GM12801 (cell line): ENCODE data around the gene SLC1A2.

Experiments
- TF ChIP-seq, protein P1 (sequence below): IDR thresholded peaks from one replicate; pipeline ENCODE4 v1.5.1; 2011; ENCODE audit warnings: control low read depth; ENCODE audit not compliant: insufficient read length; ENCODE audit errors: extremely low read depth

Gene SLC1A2

DNA sequence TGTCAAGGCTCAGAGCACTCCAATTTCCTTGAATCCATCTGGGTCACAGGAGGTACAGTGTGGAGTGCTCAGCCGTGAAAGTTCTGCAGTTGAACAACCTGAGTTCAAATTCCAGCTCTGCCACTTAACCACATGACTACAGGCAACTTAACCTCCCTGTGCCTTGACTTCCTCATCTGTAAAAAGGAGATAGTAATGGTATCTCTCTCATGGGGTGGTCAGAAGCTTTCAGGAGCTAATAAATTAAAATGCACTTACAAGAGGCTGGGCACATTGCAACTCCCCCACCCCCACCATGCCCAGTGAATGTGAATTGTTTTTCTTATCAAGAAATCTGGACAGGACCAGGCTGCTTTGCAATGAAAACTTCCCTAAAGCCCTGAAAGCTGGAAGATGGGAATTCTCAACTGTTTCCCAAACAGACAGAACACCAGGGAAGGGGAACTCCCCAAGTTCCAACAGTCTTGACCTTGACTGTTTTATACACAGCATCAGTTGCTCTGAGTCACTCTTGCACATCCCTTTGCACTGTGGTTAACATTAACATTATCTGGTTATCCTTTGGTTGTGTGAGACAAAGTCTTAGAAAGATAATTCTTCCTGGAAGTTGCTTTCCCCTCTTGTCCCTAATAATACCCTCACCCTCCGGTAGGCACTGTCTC lies 137.0 kb downstream of the SLC1A2 start:
- TF ChIP-seq, protein P1, sequence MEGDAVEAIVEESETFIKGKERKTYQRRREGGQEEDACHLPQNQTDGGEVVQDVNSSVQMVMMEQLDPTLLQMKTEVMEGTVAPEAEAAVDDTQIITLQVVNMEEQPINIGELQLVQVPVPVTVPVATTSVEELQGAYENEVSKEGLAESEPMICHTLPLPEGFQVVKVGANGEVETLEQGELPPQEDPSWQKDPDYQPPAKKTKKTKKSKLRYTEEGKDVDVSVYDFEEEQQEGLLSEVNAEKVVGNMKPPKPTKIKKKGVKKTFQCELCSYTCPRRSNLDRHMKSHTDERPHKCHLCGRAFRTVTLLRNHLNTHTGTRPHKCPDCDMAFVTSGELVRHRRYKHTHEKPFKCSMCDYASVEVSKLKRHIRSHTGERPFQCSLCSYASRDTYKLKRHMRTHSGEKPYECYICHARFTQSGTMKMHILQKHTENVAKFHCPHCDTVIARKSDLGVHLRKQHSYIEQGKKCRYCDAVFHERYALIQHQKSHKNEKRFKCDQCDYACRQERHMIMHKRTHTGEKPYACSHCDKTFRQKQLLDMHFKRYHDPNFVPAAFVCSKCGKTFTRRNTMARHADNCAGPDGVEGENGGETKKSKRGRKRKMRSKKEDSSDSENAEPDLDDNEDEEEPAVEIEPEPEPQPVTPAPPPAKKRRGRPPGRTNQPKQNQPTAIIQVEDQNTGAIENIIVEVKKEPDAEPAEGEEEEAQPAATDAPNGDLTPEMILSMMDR: no peak

DNA sequence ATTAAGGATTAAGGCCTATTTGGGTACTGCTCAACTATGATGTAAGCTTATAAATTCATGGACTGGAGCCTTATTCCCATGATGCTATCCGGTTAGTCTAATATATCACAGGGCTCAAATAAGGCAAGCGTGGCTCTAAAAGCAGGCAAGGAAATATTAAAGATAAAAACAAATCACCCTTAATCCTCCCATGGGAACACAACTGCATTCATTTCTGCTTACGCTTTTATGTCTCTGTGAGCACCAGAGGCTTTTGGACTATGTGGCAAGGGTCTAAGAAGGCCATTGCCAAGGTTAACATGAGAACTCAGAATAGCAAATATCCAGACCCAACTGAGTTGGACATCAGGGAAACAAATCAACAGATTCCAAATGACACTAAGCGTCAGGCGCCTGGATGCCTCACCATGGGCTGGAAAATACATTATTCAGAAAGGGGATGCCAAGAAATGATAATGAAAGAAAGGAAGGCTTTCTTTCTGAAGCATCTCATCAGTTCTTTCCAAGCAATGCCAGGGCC lies 138.1 kb downstream of the SLC1A2 start:
- TF ChIP-seq, protein P1: no peak

DNA sequence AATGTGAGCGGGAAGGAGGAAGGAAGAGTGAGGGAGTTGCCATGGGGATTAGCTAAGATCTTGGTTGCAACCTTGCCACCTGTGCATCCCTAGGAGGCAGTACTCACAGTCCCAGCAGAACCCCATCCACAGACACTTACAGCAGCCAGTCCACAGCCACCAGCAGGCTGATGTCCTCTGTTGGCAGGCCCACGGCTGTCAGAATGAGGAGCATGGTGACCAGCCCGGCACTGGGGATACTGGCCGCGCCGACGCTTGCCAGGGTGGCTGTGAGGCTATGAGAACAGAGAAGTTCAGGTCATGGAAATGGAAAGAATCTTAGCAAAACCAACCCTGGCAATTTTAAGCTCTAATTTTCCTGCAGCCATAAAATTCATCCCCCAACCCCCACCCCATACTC lies 138.6 kb downstream of the SLC1A2 start:
- TF ChIP-seq, protein P1: no peak

- TF ChIP-seq, protein P1: no peak
Observed at GRCh38 chr11:35277827-35278226, 141.5 kb downstream of the SLC1A2 start.

DNA sequence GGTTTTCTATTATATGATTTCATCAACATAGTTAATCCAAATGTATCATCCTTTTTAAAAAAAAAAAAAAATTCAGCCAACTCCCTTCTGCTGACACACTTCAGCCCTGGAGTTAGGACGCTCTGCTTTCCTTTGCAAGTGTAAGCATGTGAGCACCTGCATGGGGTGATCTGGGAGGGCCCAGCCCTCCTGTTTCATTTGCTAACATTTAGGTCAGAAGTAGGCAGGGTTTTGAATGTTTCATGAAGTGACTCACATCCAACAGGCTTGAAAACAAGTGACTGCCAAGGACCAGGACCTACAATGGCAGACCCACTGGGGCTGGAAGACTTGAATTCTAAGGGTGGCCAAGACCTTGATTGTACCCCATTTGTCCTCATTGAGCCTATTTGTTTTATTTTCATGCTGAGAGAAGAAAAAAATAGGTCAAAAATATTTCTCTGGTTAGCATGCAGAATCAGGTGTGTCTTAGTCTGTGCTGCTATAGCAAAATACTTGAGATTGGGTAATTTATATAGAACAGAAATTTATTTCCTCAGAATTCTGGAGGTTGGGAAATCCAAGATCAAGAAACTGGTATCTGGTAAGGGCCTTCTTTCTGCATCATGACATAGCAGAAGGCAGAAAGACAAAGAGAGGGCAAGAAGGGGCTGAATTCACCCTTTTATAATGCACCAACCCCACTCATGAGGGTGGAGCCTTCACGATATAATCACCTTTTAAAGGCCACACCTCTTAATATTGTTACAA lies 142.8 kb downstream of the SLC1A2 start:
- TF ChIP-seq, protein P1: no peak

GRCh38 chr11:35275786-35276170 lies 143.6 kb downstream of the SLC1A2 start:
- TF ChIP-seq, protein P1: no peak

DNA sequence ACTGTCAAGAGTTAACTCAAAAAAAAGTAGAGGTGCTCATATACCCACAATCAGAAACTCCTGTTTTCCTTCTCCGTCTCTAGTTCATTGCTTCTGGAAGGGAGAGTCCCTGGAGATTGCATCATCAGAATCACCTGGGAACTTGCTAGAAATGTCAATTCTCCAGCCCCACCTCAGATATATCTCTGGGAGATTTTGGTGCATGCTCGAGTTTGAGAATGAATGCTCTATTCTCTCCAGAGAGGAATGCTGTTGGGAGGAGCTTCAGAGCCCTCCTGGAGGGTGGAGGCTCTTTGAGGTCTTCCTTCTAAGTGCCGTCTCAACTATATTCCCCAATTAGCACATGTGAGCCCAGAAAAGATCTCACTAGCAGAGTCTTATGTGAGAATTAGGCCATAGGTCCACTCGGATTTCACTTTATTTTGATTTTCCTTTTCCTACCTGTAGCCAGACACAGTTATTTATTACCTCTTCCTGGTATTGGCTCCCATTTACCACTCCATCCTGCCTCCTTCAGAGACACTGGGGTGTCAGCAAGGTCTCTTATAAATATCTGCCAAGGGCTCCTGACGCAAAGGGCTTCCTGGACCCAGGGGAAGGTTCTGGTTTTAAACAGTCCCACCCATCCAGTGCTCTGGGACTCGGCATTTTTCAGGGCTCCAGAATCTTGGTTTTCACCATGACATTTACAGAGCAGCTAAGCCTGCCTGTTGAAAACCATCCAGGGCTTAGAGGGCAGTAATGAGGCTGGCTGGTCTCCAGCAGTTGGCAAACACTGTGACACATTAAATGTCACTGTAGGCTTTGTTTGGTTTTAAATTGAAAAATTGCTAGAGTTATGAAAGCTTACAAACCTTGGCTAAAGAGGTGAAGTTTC lies 144.2 kb downstream of the SLC1A2 start:
- TF ChIP-seq, protein P1: no peak
